Loucy (cell line): Measurements from ENCODE around the gene AFTPH.

Experiments used
- H2AFZ ChIP-seq: fragments of 200-600 bp; sonication (generic); 2 replicates; pipeline ENCODE4 v1.6.0; 2016; ENCODE audit warnings: antibody characterized with exemption, mild to moderate bottlenecking, low read length, moderate library complexity
- H3F3A ChIP-seq: fragments of 200-600 bp; 2 replicates; pipeline ENCODE4 v1.6.0; 2016; ENCODE audit warnings: antibody characterized with exemption, low read depth, mild to moderate bottlenecking
- H3K27me3 ChIP-seq: fragments of 200-600 bp; sonication (generic); 2 replicates; pipeline ENCODE4 v1.6.1; 2014; ENCODE audit warnings: low read length, mild to moderate bottlenecking; ENCODE audit not compliant: insufficient read depth, poor library complexity, severe bottlenecking
- H3K36me3 ChIP-seq: fragments of 200-600 bp; sonication (generic); 2 replicates; pipeline ENCODE4 v1.6.1; 2016; ENCODE audit warnings: low read length; ENCODE audit not compliant: insufficient read depth
- H3K4me1 ChIP-seq: fragments of 200-600 bp; sonication (generic); 2 replicates; pipeline ENCODE4 v1.5.1; 2014; ENCODE audit warnings: low read length, mild to moderate bottlenecking; ENCODE audit not compliant: insufficient read depth, poor library complexity, severe bottlenecking
- H3K4me2 ChIP-seq: fragments of 200-600 bp; sonication (generic); 2 replicates; pipeline ENCODE4 v1.6.0; 2014; ENCODE audit warnings: antibody characterized with exemption, low read length, low read depth, mild to moderate bottlenecking; ENCODE audit not compliant: poor library complexity, severe bottlenecking
- H3K4me3 ChIP-seq: fragments of 200-600 bp; sonication (generic); 2 replicates; pipeline ENCODE4 v1.5.1; 2014; ENCODE audit warnings: low read length, mild to moderate bottlenecking, mixed read lengths; ENCODE audit not compliant: poor library complexity, severe bottlenecking
- H3K79me2 ChIP-seq: fragments of 200-600 bp; sonication (generic); 2 replicates; pipeline ENCODE4 v1.6.1; 2014; ENCODE audit warnings: low read length; ENCODE audit not compliant: insufficient read depth
- H3K9ac ChIP-seq: fragments of 200-600 bp; sonication (generic); 2 replicates; pipeline ENCODE4 v1.6.0; 2014; ENCODE audit warnings: mild to moderate bottlenecking, low read depth, low read length, moderate library complexity; ENCODE audit not compliant: poor library complexity, severe bottlenecking
- H3K9me2 ChIP-seq: fragments of 200-600 bp; sonication (generic); replicated peaks from 2 replicates; pipeline ENCODE4 v1.6.1; 2016; ENCODE audit warnings: low read depth, low read length, mixed read lengths
- H3K9me3 ChIP-seq: fragments of 200-600 bp; sonication (generic); 2 replicates; pipeline ENCODE4 v1.6.1; 2014; ENCODE audit warnings: mild to moderate bottlenecking, antibody characterized with exemption, low read length, low read depth; ENCODE audit not compliant: insufficient read depth
- H4K20me1 ChIP-seq: fragments of 200-600 bp; sonication (generic); 2 replicates; pipeline ENCODE4 v1.6.0; 2014; ENCODE audit warnings: antibody characterized with exemption, low read length, mild to moderate bottlenecking; ENCODE audit not compliant: insufficient read depth, poor library complexity, severe bottlenecking
- EZH2phosphoT487 ChIP-seq: fragments of 200-600 bp; IDR thresholded peaks from 2 replicates; pipeline ENCODE4 v1.6.1; 2018; ENCODE audit warnings: antibody characterized with exemption, mild to moderate bottlenecking, moderate library complexity, borderline replicate concordance
- TF ChIP-seq, protein P1 (sequence below): fragments of 200-600 bp; sonication (generic); conservative IDR thresholded peaks from 2 replicates; pipeline ENCODE4 v1.5.1; 2014; ENCODE audit warnings: mild to moderate bottlenecking, antibody characterized with exemption, low read length

Gene AFTPH

DNA sequence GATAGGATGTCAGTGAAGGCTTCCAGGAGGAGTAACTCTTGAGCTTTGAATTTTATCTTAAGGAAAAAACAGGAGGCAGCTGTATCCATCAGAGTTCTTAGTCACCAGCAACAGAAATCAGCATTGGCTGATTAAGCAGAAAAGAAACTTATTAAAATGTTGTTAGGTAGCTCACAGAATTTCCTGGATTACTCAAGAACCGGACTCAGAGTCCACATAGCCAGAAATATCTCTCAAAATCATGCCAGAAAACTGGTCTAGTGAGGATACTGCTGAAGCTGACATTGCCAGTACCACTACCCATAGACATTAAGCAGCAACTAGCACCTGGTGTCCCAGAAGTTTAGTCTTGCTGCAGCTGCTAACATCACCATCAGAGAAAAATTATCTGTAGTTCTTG lies 10.1 kb upstream of the AFTPH start:
- H3F3A ChIP-seq = no peaks in the 10 kb centered on the region
- H3K4me1 ChIP-seq = no peaks in the 10 kb centered on the region
- H3K9me2 ChIP-seq = no peaks in the 10 kb centered on the region
- H3K79me2 ChIP-seq = no peaks in the 10 kb centered on the region
- H3K36me3 ChIP-seq = no peaks in the 10 kb centered on the region
- H3K4me2 ChIP-seq = no peak overlapping the region
- H4K20me1 ChIP-seq = no peaks in the 10 kb centered on the region
- TF ChIP-seq, protein P1, sequence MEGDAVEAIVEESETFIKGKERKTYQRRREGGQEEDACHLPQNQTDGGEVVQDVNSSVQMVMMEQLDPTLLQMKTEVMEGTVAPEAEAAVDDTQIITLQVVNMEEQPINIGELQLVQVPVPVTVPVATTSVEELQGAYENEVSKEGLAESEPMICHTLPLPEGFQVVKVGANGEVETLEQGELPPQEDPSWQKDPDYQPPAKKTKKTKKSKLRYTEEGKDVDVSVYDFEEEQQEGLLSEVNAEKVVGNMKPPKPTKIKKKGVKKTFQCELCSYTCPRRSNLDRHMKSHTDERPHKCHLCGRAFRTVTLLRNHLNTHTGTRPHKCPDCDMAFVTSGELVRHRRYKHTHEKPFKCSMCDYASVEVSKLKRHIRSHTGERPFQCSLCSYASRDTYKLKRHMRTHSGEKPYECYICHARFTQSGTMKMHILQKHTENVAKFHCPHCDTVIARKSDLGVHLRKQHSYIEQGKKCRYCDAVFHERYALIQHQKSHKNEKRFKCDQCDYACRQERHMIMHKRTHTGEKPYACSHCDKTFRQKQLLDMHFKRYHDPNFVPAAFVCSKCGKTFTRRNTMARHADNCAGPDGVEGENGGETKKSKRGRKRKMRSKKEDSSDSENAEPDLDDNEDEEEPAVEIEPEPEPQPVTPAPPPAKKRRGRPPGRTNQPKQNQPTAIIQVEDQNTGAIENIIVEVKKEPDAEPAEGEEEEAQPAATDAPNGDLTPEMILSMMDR = no peak
- no peak for TF ChIP-seq EZH2phosphoT487
- no peak overlapping the region for H3K4me3 ChIP-seq
- peaks cover 18% of the 10 kb centered on the region for H3K27me3 ChIP-seq
- no peak overlapping the region for H3K9ac ChIP-seq
- H3K9me3 ChIP-seq = no peaks in the 10 kb centered on the region
- H2AFZ ChIP-seq = no peak overlapping the region

DNA sequence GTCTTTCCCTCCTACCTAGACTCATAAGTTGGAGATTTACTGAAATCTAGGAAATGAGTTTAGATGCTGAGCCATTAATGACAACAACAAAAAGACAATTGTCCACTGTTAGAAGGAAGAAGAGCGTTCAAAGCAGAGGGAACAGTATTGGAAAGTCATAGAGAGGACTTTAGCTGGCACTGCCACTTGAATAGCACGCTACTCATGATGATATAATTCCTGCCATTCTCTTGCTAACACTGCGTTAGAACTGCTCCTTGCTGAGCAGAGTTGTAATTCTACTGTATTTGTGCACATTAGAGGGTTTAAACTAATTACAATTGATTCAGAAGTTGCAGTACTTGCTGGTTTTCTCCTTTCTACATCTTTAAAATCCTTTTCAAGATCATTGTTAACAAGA lies 9.0 kb upstream of the AFTPH start:
- H3F3A ChIP-seq = no peaks in the 10 kb centered on the region
- H3K4me3 ChIP-seq = no peak overlapping the region
- no peaks in the 10 kb centered on the region for H3K79me2 ChIP-seq
- TF ChIP-seq, protein P1 = no peak
- no peak for TF ChIP-seq EZH2phosphoT487
- H3K4me2 ChIP-seq = no peak overlapping the region
- H3K4me1 ChIP-seq = no peaks in the 10 kb centered on the region
- peaks cover 18% of the 10 kb centered on the region for H3K27me3 ChIP-seq
- H2AFZ ChIP-seq = no peak overlapping the region
- no peaks in the 10 kb centered on the region for H3K9me3 ChIP-seq
- no peaks in the 10 kb centered on the region for H3K36me3 ChIP-seq
- no peaks in the 10 kb centered on the region for H4K20me1 ChIP-seq
- no peak overlapping the region for H3K9ac ChIP-seq
- no peaks in the 10 kb centered on the region for H3K9me2 ChIP-seq

DNA sequence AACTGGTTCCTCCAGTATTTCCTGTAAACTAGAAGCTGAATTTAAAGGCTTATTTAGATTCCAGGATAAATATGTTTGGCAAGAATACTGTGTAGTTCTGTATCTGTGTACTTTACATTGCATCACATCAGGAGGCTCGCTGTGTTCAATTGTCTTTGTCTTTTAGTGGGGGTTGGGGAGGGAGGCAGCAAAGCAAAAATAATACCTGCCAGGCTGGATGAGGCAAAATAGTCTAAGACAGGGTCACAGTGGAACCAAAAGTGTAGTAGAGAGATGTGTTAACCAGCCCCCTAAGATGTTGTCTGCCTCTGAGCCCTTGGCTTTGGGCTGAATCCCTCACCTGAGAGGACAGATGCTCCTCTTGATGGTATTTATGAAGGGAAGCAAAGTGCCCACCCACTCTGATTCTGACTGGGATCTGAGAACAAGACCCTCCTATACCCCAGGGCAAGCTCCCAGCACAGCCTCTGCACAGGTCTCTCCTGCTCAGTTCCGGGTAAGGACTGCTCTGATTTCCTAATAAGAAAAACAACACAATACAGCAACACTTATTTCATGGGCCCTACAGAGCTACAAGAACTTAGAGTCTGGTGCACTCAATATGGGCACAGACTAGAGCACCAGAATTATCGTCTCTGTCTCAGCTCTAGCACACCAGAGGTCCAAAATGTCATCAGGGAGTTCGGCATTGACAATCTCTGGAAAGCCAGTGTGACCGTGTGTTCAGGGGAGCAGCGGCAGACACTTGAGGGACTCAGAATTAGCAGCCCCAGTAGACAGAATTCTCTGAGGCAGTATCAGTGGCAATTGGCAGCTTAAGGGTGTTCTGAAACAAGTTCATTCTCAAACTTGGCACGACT lies 7.2 kb upstream of the AFTPH start:
- Histone ChIP-seq H3K27me3 (peaks cover 18% of the 10 kb centered on the region), H3K4me3 (no peak overlapping the region), H3K9me2 (no peaks in the 10 kb centered on the region), H2AFZ (no peak overlapping the region), H3K9me3 (no peaks in the 10 kb centered on the region), H3K36me3 (no peaks in the 10 kb centered on the region), H3K4me1 (no peaks in the 10 kb centered on the region), H3K79me2 (no peaks in the 10 kb centered on the region), H3K9ac (no peak overlapping the region), H3F3A (no peaks in the 10 kb centered on the region), H4K20me1 (no peaks in the 10 kb centered on the region), H3K4me2 (no peak overlapping the region)
- no peak for TF ChIP-seq EZH2phosphoT487
- TF ChIP-seq, protein P1 = no peak
